GM12872 (cell line): Measurements from ENCODE around the gene HSD17B7.

Experiments used
- CTCF ChIP-seq: IDR thresholded peaks from 3 replicates; pipeline ENCODE4 v1.5.1; 2011; ENCODE audit warnings: low read depth, mild to moderate bottlenecking, low read length, moderate library complexity; ENCODE audit not compliant: insufficient read depth

Gene HSD17B7

GRCh38 chr1:162855461-162856150, 65.1 kb downstream of the HSD17B7 start:
- no peak for TF ChIP-seq CTCF

GRCh38 chr1:162856260-162856659, 65.8 kb downstream of the HSD17B7 start:
- TF ChIP-seq CTCF = no peak

GRCh38 chr1:162857850-162858249, 67.3 kb downstream of the HSD17B7 start:
- TF ChIP-seq CTCF = no peak

- TF ChIP-seq CTCF = no peak
These were observed 68.7 kb downstream of the HSD17B7 start for GRCh38 chr1:162859191-162859590.

- no peak for TF ChIP-seq CTCF
These were observed 70.6 kb downstream of the HSD17B7 start, which contains the start of gene CCDC190 for GRCh38 chr1:162861101-162861500. TSS of gene CCDC190 (minus strand) at chr1:162861175. CDS start at chr1:162859646, 1,529 bp downstream.

GRCh38 chr1:162861625-162862024, 71.1 kb downstream of the HSD17B7 start:
- TF ChIP-seq CTCF = no peak
